ENCODE data around the gene TRIM2. TPM values are rescaled to one million over a fixed set of nuclear protein-coding genes. Genes with fewer than 3 reads are reported as not detected.

Gene TRIM2
- total RNA-seq, 1 experiment from 2014 or later, result 41.4 TPM

DNA sequence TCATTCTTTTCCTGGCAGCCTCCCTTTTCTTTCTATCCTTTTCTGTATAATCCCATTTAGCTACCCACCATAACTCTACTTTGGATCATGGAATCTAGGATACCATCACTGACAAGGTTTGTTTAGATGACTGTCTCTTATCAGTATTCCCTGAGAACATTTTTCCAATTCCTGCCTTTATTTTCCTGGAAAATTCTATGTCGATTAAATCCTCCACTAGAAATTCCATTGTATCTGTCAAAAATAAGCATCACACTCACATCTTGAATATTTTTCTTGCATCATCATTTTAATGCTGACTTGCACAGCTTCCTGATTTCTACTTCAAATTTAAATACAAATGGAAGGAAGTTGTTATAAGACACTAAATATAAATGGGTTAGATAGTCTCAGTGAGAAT lies 20.2 kb downstream of the TRIM2 start (continued):
- TF ChIP-seq RAD21 (IDR thresholded peaks at IDR 0.05; ENCODE audit: low read depth) (no peak), EZH2phosphoT487 (IDR thresholded peaks at IDR 0.05; ENCODE audit: borderline replicate concordance) (no peak)

DNA sequence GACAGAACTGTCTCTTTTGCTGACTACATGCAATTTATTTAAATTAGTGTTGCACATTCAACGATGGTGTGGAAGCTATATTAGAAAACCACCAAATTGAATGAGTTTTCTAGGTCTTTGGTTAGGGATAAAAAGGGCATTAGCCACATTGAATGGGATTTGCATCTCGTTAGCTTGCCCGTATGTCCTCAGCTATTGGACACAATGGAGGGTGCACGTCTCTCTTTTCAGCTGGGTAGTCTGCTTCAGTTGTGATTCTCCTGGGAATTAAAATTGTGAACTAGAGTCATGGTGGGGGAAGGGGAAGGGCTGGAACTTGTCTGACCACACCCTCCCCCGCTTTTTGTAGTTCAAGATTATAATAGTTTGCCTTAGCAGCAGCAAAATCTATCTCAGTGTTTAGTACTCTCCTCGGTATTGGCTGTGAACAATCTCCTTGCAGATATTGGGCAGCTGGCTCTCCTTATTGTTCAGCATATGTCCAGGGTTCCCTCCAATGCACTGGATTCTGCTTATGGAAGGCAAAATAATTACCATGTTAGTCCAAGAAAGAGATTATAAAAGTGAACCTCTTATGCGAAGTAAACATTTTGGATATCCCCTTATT lies 23.3 kb downstream of the TRIM2 start:
- H3K4me2 ChIP-seq (ENCODE audit: low read length), result no peak overlapping the region
- no peak overlapping the region for H2AFZ ChIP-seq (ENCODE audit: low read depth, low read length, poor library complexity, severe bottlenecking)
- CTCF ChIA-PET, result interaction anchor here (0.5 kb wide), 1 partner anchor 21 kb away, joined by 3 read pairs; no protein-coding TSS in a partner anchor
- no peak for ATAC-seq
- H3K27me3 ChIP-seq (ENCODE audit: insufficient read depth, low read length), result no peaks in the 10 kb centered on the region
- no peak overlapping the region for H3K27ac ChIP-seq (ENCODE audit: low read depth, low read length)
- DNase-seq (ENCODE audit: low read depth, low spot score), result no peak
- TF ChIP-seq EZH2 (IDR thresholded peaks at IDR 0.05) (no peak), ZNF274 (IDR thresholded peaks at IDR 0.05; ENCODE audit: low read depth, low read length) (no peak), EZH2phosphoT487 (IDR thresholded peaks at IDR 0.05; ENCODE audit: borderline replicate concordance) (no peak)
- RAD21 ChIA-PET (ENCODE audit: low non-redundant PET in 1 of 2, low total read pairs in 2 of 2, uncharacterized antibody in 2 of 2, unreplicated experiment in 2 of 2), result no interaction called here
- intact Hi-C loops (cut with micrococcal nuclease), result no loop called here
- no peaks in the 10 kb centered on the region; the same call in 1 of the 2 replicates for H3K79me2 ChIP-seq (ENCODE audit: insufficient read depth, low read length)
- H3K9ac ChIP-seq (ENCODE audit: low read length), result no peak overlapping the region
- H3K9me3 ChIP-seq (ENCODE audit: control insufficient read depth in 1 of 2, insufficient read depth in 1 of 2, low read depth in 1 of 2, low read length in 2 of 2), result no peaks in the 10 kb centered on the region
- POLR2A ChIA-PET, result no interaction called here
- no TSS peak for BruUV-seq (replicated peaks)
- H3K9me2 ChIP-seq (ENCODE audit: insufficient read depth), result no peaks in the 10 kb centered on the region
- no peak overlapping the region for H3K4me3 ChIP-seq (replicated peaks in 1 of 2; ENCODE audit: low read depth in 1 of 2, low read length in 2 of 2)
- peaks cover 14 to 31% of the 10 kb centered on the region in 2 experiments; a peak in 3 of 4 replicates for H3K4me1 ChIP-seq (ENCODE audit: control insufficient read depth in 1 of 2, insufficient read depth in 2 of 2, low read length in 2 of 2)
- no peaks in the 10 kb centered on the region for H3K36me3 ChIP-seq (ENCODE audit: control insufficient read depth in 1 of 2, insufficient read depth in 2 of 2, low read length in 2 of 2)
- no peaks in the 10 kb centered on the region for H4K20me1 ChIP-seq (ENCODE audit: insufficient read depth)

DNA sequence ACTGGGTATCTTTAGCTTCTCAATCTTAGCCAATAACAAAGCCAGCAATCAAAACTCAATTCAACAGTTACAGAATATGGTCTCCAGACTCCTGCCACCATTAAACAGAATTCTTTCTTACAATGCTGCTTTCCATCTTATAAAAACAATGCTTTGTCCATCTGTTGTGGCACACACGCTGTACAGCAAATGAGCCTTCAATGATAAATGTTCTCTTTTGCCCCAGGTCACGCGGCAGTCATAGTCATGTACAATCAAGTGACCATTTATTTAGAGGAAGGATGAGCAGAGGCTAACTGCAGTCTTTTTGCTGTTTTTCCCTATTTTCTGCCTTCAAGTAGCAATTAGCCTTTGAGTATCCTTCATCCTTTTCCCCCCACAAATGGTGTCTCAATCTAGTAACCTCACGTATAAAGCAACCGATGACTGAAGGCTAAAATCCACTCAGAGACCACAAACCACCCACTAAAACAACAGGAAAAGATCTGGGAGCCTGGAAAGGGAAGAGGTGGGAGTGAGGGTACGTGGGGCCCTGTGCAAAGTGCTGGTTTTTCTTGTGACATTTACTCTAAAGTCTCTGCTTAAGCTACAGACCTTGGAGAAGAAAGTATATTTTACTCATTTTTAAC lies 24.4 kb downstream of the TRIM2 start:
- CTCF ChIA-PET, result no interaction called here
- RAD21 ChIA-PET (ENCODE audit: low non-redundant PET in 1 of 2, low total read pairs in 2 of 2, uncharacterized antibody in 2 of 2, unreplicated experiment in 2 of 2), result no interaction called here
- TF ChIP-seq JUND (IDR thresholded peaks at IDR 0.05) (no peak), YY1 (IDR thresholded peaks at IDR 0.05; ENCODE audit: extremely low read depth, insufficient replicate concordance, low read depth, low read length) (no peak), SP1 (IDR thresholded peaks at IDR 0.05; ENCODE audit: low read depth) (no peak), TCF7L2 (IDR thresholded peaks at IDR 0.05; ENCODE audit: borderline replicate concordance, extremely low read depth, insufficient read depth, insufficient read length) (no peak), CBX3 (IDR thresholded peaks at IDR 0.05; ENCODE audit: low read depth) (no peak), EZH2phosphoT487 (IDR thresholded peaks at IDR 0.05; ENCODE audit: borderline replicate concordance) (no peak), CEBPB (IDR thresholded peaks at IDR 0.05; ENCODE audit: low read depth) (no peak), EGR1 (IDR thresholded peaks at IDR 0.05; ENCODE audit: low read depth) (no peak), POLR2AphosphoS5 (IDR thresholded peaks at IDR 0.05; ENCODE audit: low read depth, low read length) (no peak), SIN3A (IDR thresholded peaks at IDR 0.05; ENCODE audit: low read depth) (no peak)
- TF ChIP-seq, protein P1, sequence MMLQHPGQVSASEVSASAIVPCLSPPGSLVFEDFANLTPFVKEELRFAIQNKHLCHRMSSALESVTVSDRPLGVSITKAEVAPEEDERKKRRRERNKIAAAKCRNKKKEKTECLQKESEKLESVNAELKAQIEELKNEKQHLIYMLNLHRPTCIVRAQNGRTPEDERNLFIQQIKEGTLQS (IDR thresholded peaks at IDR 0.05), result no peak
- TF ChIP-seq, protein P2, sequence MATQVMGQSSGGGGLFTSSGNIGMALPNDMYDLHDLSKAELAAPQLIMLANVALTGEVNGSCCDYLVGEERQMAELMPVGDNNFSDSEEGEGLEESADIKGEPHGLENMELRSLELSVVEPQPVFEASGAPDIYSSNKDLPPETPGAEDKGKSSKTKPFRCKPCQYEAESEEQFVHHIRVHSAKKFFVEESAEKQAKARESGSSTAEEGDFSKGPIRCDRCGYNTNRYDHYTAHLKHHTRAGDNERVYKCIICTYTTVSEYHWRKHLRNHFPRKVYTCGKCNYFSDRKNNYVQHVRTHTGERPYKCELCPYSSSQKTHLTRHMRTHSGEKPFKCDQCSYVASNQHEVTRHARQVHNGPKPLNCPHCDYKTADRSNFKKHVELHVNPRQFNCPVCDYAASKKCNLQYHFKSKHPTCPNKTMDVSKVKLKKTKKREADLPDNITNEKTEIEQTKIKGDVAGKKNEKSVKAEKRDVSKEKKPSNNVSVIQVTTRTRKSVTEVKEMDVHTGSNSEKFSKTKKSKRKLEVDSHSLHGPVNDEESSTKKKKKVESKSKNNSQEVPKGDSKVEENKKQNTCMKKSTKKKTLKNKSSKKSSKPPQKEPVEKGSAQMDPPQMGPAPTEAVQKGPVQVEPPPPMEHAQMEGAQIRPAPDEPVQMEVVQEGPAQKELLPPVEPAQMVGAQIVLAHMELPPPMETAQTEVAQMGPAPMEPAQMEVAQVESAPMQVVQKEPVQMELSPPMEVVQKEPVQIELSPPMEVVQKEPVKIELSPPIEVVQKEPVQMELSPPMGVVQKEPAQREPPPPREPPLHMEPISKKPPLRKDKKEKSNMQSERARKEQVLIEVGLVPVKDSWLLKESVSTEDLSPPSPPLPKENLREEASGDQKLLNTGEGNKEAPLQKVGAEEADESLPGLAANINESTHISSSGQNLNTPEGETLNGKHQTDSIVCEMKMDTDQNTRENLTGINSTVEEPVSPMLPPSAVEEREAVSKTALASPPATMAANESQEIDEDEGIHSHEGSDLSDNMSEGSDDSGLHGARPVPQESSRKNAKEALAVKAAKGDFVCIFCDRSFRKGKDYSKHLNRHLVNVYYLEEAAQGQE (IDR thresholded peaks at IDR 0.05; ENCODE audit: low read depth), result no peak

More for the DNA sequence above, 24.4 kb downstream of the TRIM2 start:
- no peaks in the 10 kb centered on the region; the same call in 1 of the 2 replicates for H3K79me2 ChIP-seq (ENCODE audit: insufficient read depth, low read length)
- H3K27me3 ChIP-seq (ENCODE audit: insufficient read depth, low read length), result no peaks in the 10 kb centered on the region
- H3K27ac ChIP-seq (ENCODE audit: low read depth, low read length), result no peak overlapping the region
- H3K9ac ChIP-seq (ENCODE audit: low read length), result no peak overlapping the region
- POLR2A ChIA-PET, result no interaction called here
- no peaks in the 10 kb centered on the region for H4K20me1 ChIP-seq (ENCODE audit: insufficient read depth)
- no peak overlapping the region for H3K4me3 ChIP-seq (replicated peaks in 1 of 2; ENCODE audit: low read depth in 1 of 2, low read length in 2 of 2)
- no peak for DNase-seq (ENCODE audit: low read depth, low spot score)
- intact Hi-C loops (cut with micrococcal nuclease), result no loop called here
- no peak for ATAC-seq
- no TSS peak for BruUV-seq (replicated peaks)
- no peaks in the 10 kb centered on the region for H3K9me2 ChIP-seq (ENCODE audit: insufficient read depth)
- H3K4me1 ChIP-seq (ENCODE audit: control insufficient read depth in 1 of 2, insufficient read depth in 2 of 2, low read length in 2 of 2), result peaks cover 22 to 37% of the 10 kb centered on the region in 2 experiments
- no peaks in the 10 kb centered on the region for H3K36me3 ChIP-seq (ENCODE audit: control insufficient read depth in 1 of 2, insufficient read depth in 2 of 2, low read length in 2 of 2)
- no peak overlapping the region for H2AFZ ChIP-seq (ENCODE audit: low read depth, low read length, poor library complexity, severe bottlenecking)
- no peaks in the 10 kb centered on the region for H3K9me3 ChIP-seq (ENCODE audit: control insufficient read depth in 1 of 2, insufficient read depth in 1 of 2, low read depth in 1 of 2, low read length in 2 of 2)
- no peak overlapping the region for H3K4me2 ChIP-seq (ENCODE audit: low read length)

Data from HCT116 (cell line).